NCI-H510A treated with DMSO at 0.1 percent for 48 hours (cell line): ENCODE results near the gene OR52H1.
"Not testable (repeated sequence)": the region's sequence is repeated elsewhere in the genome, so short reads cannot be mapped to it uniquely, and the experiment has no call there.

ENCODE experiments used
- DNase-seq: peaks from one replicate; lab custom pipeline; 2025; lab: John Stamatoyannopoulos, UW

Gene OR52H1

GRCh38 chr11:5548440-5548839, at the start of gene OR52H1:
Gene OR52H1 (minus strand): TSS chr11:5548540. CDS start chr11:5545505, 3,035 bp downstream.
- no peak for DNase-seq

GRCh38 chr11:5597953-5598352, 49.6 kb upstream of the OR52H1 start:
- DNase-seq: no peak

- DNase-seq: no peak
Measured at GRCh38 chr11:5596607-5597201, 48.4 kb upstream of the OR52H1 start, which contains the start of gene TRIM6. Gene TRIM6 (plus strand): TSS chr11:5596637. CDS start chr11:5596898, 261 bp downstream.

GRCh38 chr11:5593146-5593545, 44.8 kb upstream of the OR52H1 start:
- no peak for DNase-seq

- DNase-seq: no peak
Measured at GRCh38 chr11:5592615-5593014, 44.3 kb upstream of the OR52H1 start.

- no peak for DNase-seq
Measured at GRCh38 chr11:5591613-5592012, 43.3 kb upstream of the OR52H1 start.

- DNase-seq: not testable (repeated sequence)
Measured at GRCh38 chr11:5589906-5590305, 41.6 kb upstream of the OR52H1 start.

- not testable (repeated sequence) for DNase-seq
Measured at GRCh38 chr11:5584458-5584857, 36.1 kb upstream of the OR52H1 start.

- DNase-seq: no peak
Measured at GRCh38 chr11:5581014-5581413, 32.7 kb upstream of the OR52H1 start.

GRCh38 chr11:5580577-5580976, 32.2 kb upstream of the OR52H1 start, which contains the start of gene OR52B6:
Gene OR52B6 (plus strand): TSS chr11:5580877. CDS start chr11:5580877, 0 bp downstream.
- no peak for DNase-seq

GRCh38 chr11:5577101-5577500, 28.8 kb upstream of the OR52H1 start:
- no peak for DNase-seq

- DNase-seq: peak; percentile 29
Measured at GRCh38 chr11:5575152-5575551, 26.8 kb upstream of the OR52H1 start.

GRCh38 chr11:5574654-5575053, 26.3 kb upstream of the OR52H1 start:
- DNase-seq: no peak

- DNase-seq: no peak
Measured at GRCh38 chr11:5564259-5565019, 16.1 kb upstream of the OR52H1 start.

- no peak for DNase-seq
Measured at GRCh38 chr11:5557751-5558150, 9.4 kb upstream of the OR52H1 start.

- no peak for DNase-seq
Measured at GRCh38 chr11:5556596-5557188, 8.4 kb upstream of the OR52H1 start.

- DNase-seq: peak; percentile 7
Measured at GRCh38 chr11:5553343-5553742, 5.0 kb upstream of the OR52H1 start.

- DNase-seq: no peak
Measured at GRCh38 chr11:5550440-5551095, 2.2 kb upstream of the OR52H1 start.

- DNase-seq: no peak
Measured at GRCh38 chr11:5547982-5548381, 358 bp downstream of the OR52H1 start.

- DNase-seq: no peak
Measured at GRCh38 chr11:5546457-5546856, 1.9 kb downstream of the OR52H1 start.

- DNase-seq: no peak
Measured at GRCh38 chr11:5541427-5541826, 6.9 kb downstream of the OR52H1 start.

- DNase-seq: no peak
Measured at GRCh38 chr11:5536482-5536881, 11.9 kb downstream of the OR52H1 start.

- no peak for DNase-seq
Measured at GRCh38 chr11:5534046-5534445, 14.3 kb downstream of the OR52H1 start.
